ENCODE measurements around the gene FHOD3. TPM values are rescaled to one million over a fixed set of nuclear protein-coding genes. Genes with fewer than 3 reads are reported as not detected.

The FHOD3 gene
- total and polyA plus RNA-seq, 2 of the 4 experiments (the other 2 are of a cell fraction) = 14.6 to 16.0 TPM

DNA sequence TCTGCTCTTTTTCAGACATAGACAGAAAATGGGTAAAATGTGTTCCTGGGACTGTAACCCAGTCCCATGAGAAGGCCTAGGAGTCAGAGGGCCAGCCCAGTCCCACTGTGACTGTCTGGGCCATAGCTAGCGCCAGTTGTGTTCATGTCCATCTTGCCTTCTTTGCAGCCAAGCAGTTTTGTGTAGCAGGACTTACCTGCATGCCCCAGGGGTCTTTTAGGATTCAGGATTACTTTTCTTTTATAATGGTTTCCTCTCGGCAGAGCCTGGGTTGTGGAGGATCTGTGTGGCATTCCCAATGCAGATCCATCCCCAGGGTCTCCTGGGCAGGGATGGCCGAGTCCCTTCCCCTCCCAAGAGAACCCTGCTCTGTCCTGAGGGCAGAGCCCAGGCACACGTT, 90.8 kb downstream of the FHOD3 start:
- Histone ChIP-seq H3K23ac (ENCODE audit: low read depth, low read length) (no peak overlapping the region), H2BK120ac (ENCODE audit: low read depth, low read length) (no peak overlapping the region), H3K4ac (ENCODE audit: low read depth, low read length) (no peak overlapping the region), H3K27ac (ENCODE audit: insufficient read depth, low read length) (no peak overlapping the region), H2BK5ac (ENCODE audit: low read depth, low read length, poor library complexity, severe bottlenecking) (no peak overlapping the region), H3K18ac (ENCODE audit: low read depth, low read length) (no peak overlapping the region), H3K4me3 (ENCODE audit: insufficient read depth, low read depth, low read length) (no peak overlapping the region), H4K91ac (ENCODE audit: insufficient read depth, low read depth, low read length) (no peak overlapping the region), H2AFZ (replicated peaks; ENCODE audit: low read length, poor library complexity) (no peak overlapping the region), H3K79me1 (ENCODE audit: low read depth in 1 of 2, low read length in 2 of 2) (peaks cover 2 to 6% of the 10 kb centered on the region in 2 experiments; a peak in 1 of 4 replicates), H3K9ac (ENCODE audit: low read depth, low read length) (no peak overlapping the region), H3K4me1 (ENCODE audit: control insufficient read depth, insufficient read depth, low read length) (peaks cover 9% of the 10 kb centered on the region), H4K8ac (ENCODE audit: low read depth in 2 of 2, low read length in 2 of 2) (no peak overlapping the region), H4K20me1 (ENCODE audit: insufficient read depth, low read length) (no peaks in the 10 kb centered on the region), H3K4me2 (ENCODE audit: low read depth, low read length) (no peak overlapping the region), H2BK15ac (ENCODE audit: low read depth, low read length) (no peak overlapping the region), H3K9me1 (ENCODE audit: insufficient read depth, low read length) (peaks cover 12% of the 10 kb centered on the region), H2AK9ac (replicated peaks; ENCODE audit: low read depth, low read length, poor library complexity) (no peak overlapping the region), H3K9me3 (ENCODE audit: control insufficient read depth, insufficient read depth, low read length) (no peaks in the 10 kb centered on the region), H3K27me3 (ENCODE audit: control insufficient read depth, insufficient read depth, low read length) (no peaks in the 10 kb centered on the region), H2AK5ac (ENCODE audit: low read depth, low read length) (no peak overlapping the region), H3K56ac (ENCODE audit: extremely low read depth, insufficient read depth, low read length) (no peak overlapping the region), H2BK20ac (ENCODE audit: low read depth, low read length) (no peak overlapping the region), H4K5ac (ENCODE audit: low read depth, low read length) (no peak overlapping the region), H3K14ac (replicated peaks; ENCODE audit: low read depth, low read length) (no peak overlapping the region), H3K36me3 (ENCODE audit: control insufficient read depth, insufficient read depth, low read length) (no peaks in the 10 kb centered on the region)
- ATAC-seq (ENCODE audit: low read depth) (no peak), DNase-seq (no peak)
- CTCF ChIA-PET = interaction anchor here (1.4 kb wide), 1 partner anchor 10 kb away, joined by 3 read pairs; no protein-coding TSS in a partner anchor
- BruUV-seq (replicated peaks) = no TSS peak
- 86% methylated on average over 1 of the region's 4 CpGs; no CpG with 5 or more reads in 1 of the 2 experiments for WGBS, 2 experiments (ENCODE audit: extremely low coverage in 2 of 2, insufficient read length in 1 of 2)
- TF ChIP-seq SMC3 (IDR thresholded peaks at IDR 0.05; ENCODE audit: low read depth, low read length) = no peak
- TF ChIP-seq, protein P1, sequence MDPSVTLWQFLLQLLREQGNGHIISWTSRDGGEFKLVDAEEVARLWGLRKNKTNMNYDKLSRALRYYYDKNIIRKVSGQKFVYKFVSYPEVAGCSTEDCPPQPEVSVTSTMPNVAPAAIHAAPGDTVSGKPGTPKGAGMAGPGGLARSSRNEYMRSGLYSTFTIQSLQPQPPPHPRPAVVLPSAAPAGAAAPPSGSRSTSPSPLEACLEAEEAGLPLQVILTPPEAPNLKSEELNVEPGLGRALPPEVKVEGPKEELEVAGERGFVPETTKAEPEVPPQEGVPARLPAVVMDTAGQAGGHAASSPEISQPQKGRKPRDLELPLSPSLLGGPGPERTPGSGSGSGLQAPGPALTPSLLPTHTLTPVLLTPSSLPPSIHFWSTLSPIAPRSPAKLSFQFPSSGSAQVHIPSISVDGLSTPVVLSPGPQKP (IDR thresholded peaks at IDR 0.05; ENCODE audit: borderline replicate concordance, low read depth, low read length) = no peak
- no peak for TF ChIP-seq CTCF (conservative IDR thresholded peaks at IDR 0.05; ENCODE audit: low read depth, low read length)
- TF ChIP-seq RFX5 (IDR thresholded peaks at IDR 0.05; ENCODE audit: low read depth, low read length) = no peak
- TF ChIP-seq CHD1 (IDR thresholded peaks at IDR 0.05; ENCODE audit: low read depth, low read length) = no peak
- TF ChIP-seq, protein P2, sequence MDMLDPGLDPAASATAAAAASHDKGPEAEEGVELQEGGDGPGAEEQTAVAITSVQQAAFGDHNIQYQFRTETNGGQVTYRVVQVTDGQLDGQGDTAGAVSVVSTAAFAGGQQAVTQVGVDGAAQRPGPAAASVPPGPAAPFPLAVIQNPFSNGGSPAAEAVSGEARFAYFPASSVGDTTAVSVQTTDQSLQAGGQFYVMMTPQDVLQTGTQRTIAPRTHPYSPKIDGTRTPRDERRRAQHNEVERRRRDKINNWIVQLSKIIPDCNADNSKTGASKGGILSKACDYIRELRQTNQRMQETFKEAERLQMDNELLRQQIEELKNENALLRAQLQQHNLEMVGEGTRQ (IDR thresholded peaks at IDR 0.05; ENCODE audit: low read depth, low read length) = no peak
- TF ChIP-seq BHLHE40 (IDR thresholded peaks at IDR 0.05; ENCODE audit: low read depth, low read length) = no peak
- no peak for TF ChIP-seq MXI1 (IDR thresholded peaks at IDR 0.05; ENCODE audit: borderline replicate concordance, low read depth, low read length)
- no peak for TF ChIP-seq MAZ (IDR thresholded peaks at IDR 0.05; ENCODE audit: borderline replicate concordance, low read depth, low read length)
- no peak for TF ChIP-seq NFE2L2 (IDR thresholded peaks at IDR 0.05; ENCODE audit: low read depth, low read length)
- no peak for TF ChIP-seq FOS (IDR thresholded peaks at IDR 0.05; ENCODE audit: low read depth, low read length)
- TF ChIP-seq RCOR1 (IDR thresholded peaks at IDR 0.05; ENCODE audit: insufficient replicate concordance, low read length) = no peak
- TF ChIP-seq RAD21 (IDR thresholded peaks at IDR 0.05; ENCODE audit: low read length) = no peak
- TF ChIP-seq CEBPB (IDR thresholded peaks at IDR 0.05; ENCODE audit: low read depth, low read length) = no peak
- TF ChIP-seq POLR2A (IDR thresholded peaks at IDR 0.05; ENCODE audit: low read depth, low read length) = no peak
- intact Hi-C loops (cut with micrococcal nuclease) (no loop called here), dilution Hi-C loops (cut with HindIII; ENCODE audit: low sequenced_read_pairs, unreplicated experiment) (no loop called here), in situ Hi-C loops (cut with MboI; ENCODE audit: low sequenced_read_pairs) (no loop called here)
- POLR2A ChIA-PET (ENCODE audit: unreplicated experiment) = no interaction called here

All from IMR-90 (cell line).